A549 (cell line): ENCODE results near the gene ECI1. TPM values are rescaled to one million over a fixed set of nuclear protein-coding genes. Genes with fewer than 3 reads are reported as not detected.
"Not testable (repeated sequence)": the region's sequence is repeated elsewhere in the genome, so short reads cannot be mapped to it uniquely, and the experiment has no call there.

Experiments
- ATAC-seq, 2 experiments: fragments of 200-7000 bp in 1 of 2; fragments of >200 bp in 1 of 2; cut with Nextera tagmentation in 1 of 2; cut with Tn5 transposase in 1 of 2; 3 replicates each; pipeline versions ENCODE4 v1.8.0 to v1.9.1; 2018 to 2020; ENCODE audit warnings: mild to moderate bottlenecking in 1 of 2, moderate library complexity in 1 of 2
- CTCF ChIA-PET: fragments of 300-600 bp; sonication (Branson Sonifier 250); formaldehyde crosslinking; extraction: SDS; loops from one replicate; lab custom pipeline; 2021; ENCODE audit warnings: antibody characterized with exemption, inconsistent platforms; lab: Yijun Ruan, JAX
- POLR2A ChIA-PET: fragments of 350-600 bp; formaldehyde crosslinking; extraction: SDS; loops from one replicate; lab custom pipeline; 2021; ENCODE audit warnings: antibody characterized with exemption, inconsistent platforms; lab: Yijun Ruan, JAX
- DNase-seq, 2 experiments: peaks; one replicate each; pipeline versions ENCODE4 v3.0.0 to v3.0.0-alpha.2; 2011 to 2016; ENCODE audit warnings: low read depth in 1 of 2, low spot score in 1 of 2
- FAIRE-seq: peaks from 2 replicates; lab custom pipeline; 2011; peaks lifted over from hg19 to GRCh38; lab: Jason Lieb, UNC
- H3K27ac ChIP-seq, 2 experiments: fragments of >200 bp; sonication (Bioruptor Twin); formaldehyde crosslinking; 3 replicates each; pipeline ENCODE4 v1.5.1; 2016 to 2017
- H3K4me1 ChIP-seq: fragments of >200 bp; sonication (Bioruptor Twin); formaldehyde crosslinking; 3 replicates; pipeline ENCODE4 v1.6.1; 2016
- H3K4me2 ChIP-seq: fragments of >200 bp; sonication (Bioruptor Twin); formaldehyde crosslinking; 3 replicates; pipeline ENCODE4 v1.6.1; 2016
- H3K4me3 ChIP-seq: fragments of >200 bp; sonication (Bioruptor Twin); formaldehyde crosslinking; 3 replicates; pipeline ENCODE4 v1.5.1; 2016
- H3K9me3 ChIP-seq: fragments of >200 bp; sonication (Bioruptor Twin); formaldehyde crosslinking; 3 replicates; pipeline ENCODE4 v1.6.1; 2016
- BCL3 ChIP-seq: fragments of >200 bp; sonication (Bioruptor Twin); formaldehyde crosslinking; IDR thresholded peaks from 3 replicates; pipeline ENCODE4 v1.6.1; 2016
- CHD4 ChIP-seq: fragments of 200-600 bp; sonication (generic); IDR thresholded peaks from 2 replicates; pipeline ENCODE4 v1.6.1; 2016; ENCODE audit warnings: antibody characterized with exemption, mild to moderate bottlenecking, borderline replicate concordance
- EHF ChIP-seq: fragments of 250-450 bp; sonication (Bioruptor Pico); IDR thresholded peaks from 2 replicates; pipeline ENCODE4 v1.5.0; 2020; ENCODE audit warnings: mild to moderate bottlenecking
- MAFK ChIP-seq: fragments of 450-650 bp; IDR thresholded peaks from 2 replicates; pipeline ENCODE4 v1.6.1; 2014; ENCODE audit not compliant: partially characterized antibody
- NFE2L2 ChIP-seq: fragments of 150-350 bp; conservative IDR thresholded peaks from 2 replicates; pipeline ENCODE4 v1.6.1; 2014; ENCODE audit warnings: low read length
- PHF8 ChIP-seq: fragments of 200-600 bp; sonication (generic); IDR thresholded peaks from 2 replicates; pipeline ENCODE4 v1.6.1; 2016; ENCODE audit warnings: low read depth, mild to moderate bottlenecking, antibody characterized with exemption, moderate library complexity, borderline replicate concordance
- POLR2AphosphoS2 ChIP-seq: conservative IDR thresholded peaks from 2 replicates; pipeline ENCODE4 v1.6.1; 2012; ENCODE audit warnings: low read length, improper control_type of control experiment, inconsistent platforms
- RAD21 ChIP-seq, 2 experiments: fragments of >200 bp in 1 of 2; sonication (Bioruptor Twin) in 1 of 2; formaldehyde crosslinking in 1 of 2; IDR thresholded peaks in 1 of 2; conservative IDR thresholded peaks in 1 of 2; 2 replicates in 1 of 2; 3 replicates in 1 of 2; pipeline ENCODE4 v1.6.1; 2012 to 2018; ENCODE audit warnings: inconsistent platforms in 1 of 2
- RARB ChIP-seq: fragments of 250-450 bp; sonication (Bioruptor Pico); IDR thresholded peaks from 2 replicates; pipeline ENCODE4 v1.8.0; 2021; ENCODE audit warnings: mild to moderate bottlenecking, moderate library complexity
- RCOR1 ChIP-seq: fragments of 150-350 bp; IDR thresholded peaks from 2 replicates; pipeline ENCODE4 v1.6.1; 2014; ENCODE audit warnings: antibody characterized with exemption, low read length, low read depth
- RFX5 ChIP-seq: fragments of 450-650 bp; IDR thresholded peaks from 2 replicates; pipeline ENCODE4 v1.7.1; 2014; ENCODE audit warnings: antibody characterized with exemption, mild to moderate bottlenecking, moderate library complexity
- SMC3 ChIP-seq: fragments of >200 bp; sonication (Bioruptor Twin); formaldehyde crosslinking; IDR thresholded peaks from 3 replicates; pipeline ENCODE4 v1.6.1; 2018; ENCODE audit warnings: inconsistent platforms
- TP53 ChIP-seq: fragments of 250-450 bp; sonication (Bioruptor Pico); IDR thresholded peaks from 2 replicates; pipeline ENCODE4 v1.5.0; 2021; ENCODE audit warnings: mild to moderate bottlenecking, moderate library complexity
- ZFP36 ChIP-seq: fragments of 450-650 bp; IDR thresholded peaks from 2 replicates; pipeline ENCODE4 v1.6.1; 2014; ENCODE audit warnings: borderline replicate concordance; ENCODE audit not compliant: partially characterized antibody
- ZNF302 ChIP-seq: fragments of 250-450 bp; sonication (Bioruptor Pico); IDR thresholded peaks from 2 replicates; pipeline ENCODE4 v1.9.0; 2021; ENCODE audit warnings: inconsistent platforms, mild to moderate bottlenecking, moderate library complexity
- WGBS: methylation state at CpG from one replicate; pipeline ENCODE4 v1.1.6; 2017; ENCODE audit errors: missing lambda C conversion rate; 5-methylcytosine and 5-hydroxymethylcytosine counted together
- polyA plus RNA-seq, 4 experiments: library from polyadenylated mRNA; depleted of rRNA in 3 of 4; stranded (reverse); fragments of >200 nt; fragmentation: RNase III in 1 of 4; extraction: RNeasy Plus Mini Kit Qiagen cat#74134 plus additional on column Dnase treatment in 1 of 4; gene quantifications; 2 replicates in 3 of 4; 3 replicates in 1 of 4; pipeline ENCODE4 v1.2.3, GENCODE V29; 2011 to 2017
- TF ChIP-seq, protein P1 (sequence below): fragments of >200 bp; sonication (Bioruptor Twin); formaldehyde crosslinking; IDR thresholded peaks from 3 replicates; pipeline ENCODE4 v1.5.1; 2016

The ECI1 gene
- polyA plus RNA-seq, 2 of the 4 experiments (the other 2 are of a cell fraction), result 41.5 to 47.9 TPM

GRCh38 chr16:2244301-2244700 lies 7.1 kb downstream of the ECI1 start:
- DNase-seq, result no peak
- CTCF ChIA-PET, result interaction anchor here (1.0 kb wide), 1 partner anchor 257 kb away, joined by 3 read pairs; no protein-coding TSS in a partner anchor
- H3K4me3 ChIP-seq, result no peak overlapping the region
- H3K4me2 ChIP-seq, result no peak overlapping the region
- no peaks in the 10 kb centered on the region for H3K4me1 ChIP-seq
- no peak overlapping the region for H3K27ac ChIP-seq
- POLR2A ChIA-PET, result no interaction called here
- no peaks in the 10 kb centered on the region for H3K9me3 ChIP-seq
- ATAC-seq, result peak; percentile 36 to 56; a peak in 5 of 6 replicates
- FAIRE-seq, result no peak
- TF ChIP-seq RAD21 (conservative IDR thresholded peaks at IDR 0.05 in 1 of 2, IDR thresholded peaks at IDR 0.05 in 1 of 2) (no peak), ZNF302 (no peak), RFX5 (no peak), ZFP36 (no peak), RARB (CRISPR knock-in tag) (no peak), SMC3 (no peak), NFE2L2 (no peak), EHF (CRISPR knock-in tag) (no peak), RCOR1 (no peak), BCL3 (no peak), CHD4 (no peak)
- 87% methylated on average over 15 of the region's 17 CpGs for WGBS

DNA sequence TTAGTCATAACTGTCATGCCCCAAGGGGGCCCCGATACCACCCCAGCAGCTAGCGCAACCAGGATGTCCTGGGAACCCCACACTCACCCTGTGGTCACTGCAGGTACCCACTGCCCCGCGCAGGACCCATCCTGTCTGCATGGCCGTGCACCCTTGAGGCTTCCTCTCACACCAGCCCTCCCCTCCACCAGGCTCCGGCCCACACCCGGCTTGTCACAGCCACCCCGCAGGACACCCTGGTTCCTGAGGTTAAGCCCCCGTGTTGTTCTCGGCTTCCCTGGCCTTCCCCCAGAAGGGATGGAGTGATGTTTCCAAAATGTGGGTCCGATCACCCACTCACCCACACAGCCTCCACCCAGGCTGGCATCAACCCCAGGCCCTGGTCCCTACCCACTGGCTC lies 7.6 kb downstream of the ECI1 start:
- ATAC-seq (peak in 1 of 2 experiments; percentile 11; a peak in 3 of 6 replicates), FAIRE-seq (no peak), DNase-seq (no peak)
- ChIA-PET POLR2A (interaction anchor here (1.3 kb wide), 1 partner anchor 8 kb away, joined by 4 read pairs; the partner anchor contains the start of gene ECI1), CTCF (interaction anchor here (1.0 kb wide), 1 partner anchor 258 kb away, joined by 3 read pairs; no protein-coding TSS in a partner anchor)
- no peaks in the 10 kb centered on the region for H3K4me1 ChIP-seq
- 94% methylated on average over 11 of the region's 11 CpGs for WGBS
- H3K27ac ChIP-seq, result no peak overlapping the region
- no peaks in the 10 kb centered on the region for H3K9me3 ChIP-seq
- TF ChIP-seq PHF8 (no peak), POLR2AphosphoS2 (peak; percentile 18; the same call in 1 of the 2 replicates)
- H3K4me3 ChIP-seq, result no peak overlapping the region
- H3K4me2 ChIP-seq, result no peak overlapping the region

GRCh38 chr16:2243031-2243528 lies 8.3 kb downstream of the ECI1 start:
- no peak for FAIRE-seq
- Histone ChIP-seq H3K4me3 (no peak overlapping the region), H3K9me3 (no peaks in the 10 kb centered on the region), H3K4me1 (no peaks in the 10 kb centered on the region), H3K27ac (no peak overlapping the region), H3K4me2 (no peak overlapping the region)
- peak; percentile 41 to 70 for DNase-seq
- peak; percentile 38 to 63 for ATAC-seq
- TF ChIP-seq, protein P1, sequence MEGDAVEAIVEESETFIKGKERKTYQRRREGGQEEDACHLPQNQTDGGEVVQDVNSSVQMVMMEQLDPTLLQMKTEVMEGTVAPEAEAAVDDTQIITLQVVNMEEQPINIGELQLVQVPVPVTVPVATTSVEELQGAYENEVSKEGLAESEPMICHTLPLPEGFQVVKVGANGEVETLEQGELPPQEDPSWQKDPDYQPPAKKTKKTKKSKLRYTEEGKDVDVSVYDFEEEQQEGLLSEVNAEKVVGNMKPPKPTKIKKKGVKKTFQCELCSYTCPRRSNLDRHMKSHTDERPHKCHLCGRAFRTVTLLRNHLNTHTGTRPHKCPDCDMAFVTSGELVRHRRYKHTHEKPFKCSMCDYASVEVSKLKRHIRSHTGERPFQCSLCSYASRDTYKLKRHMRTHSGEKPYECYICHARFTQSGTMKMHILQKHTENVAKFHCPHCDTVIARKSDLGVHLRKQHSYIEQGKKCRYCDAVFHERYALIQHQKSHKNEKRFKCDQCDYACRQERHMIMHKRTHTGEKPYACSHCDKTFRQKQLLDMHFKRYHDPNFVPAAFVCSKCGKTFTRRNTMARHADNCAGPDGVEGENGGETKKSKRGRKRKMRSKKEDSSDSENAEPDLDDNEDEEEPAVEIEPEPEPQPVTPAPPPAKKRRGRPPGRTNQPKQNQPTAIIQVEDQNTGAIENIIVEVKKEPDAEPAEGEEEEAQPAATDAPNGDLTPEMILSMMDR, result no peak
- peak in 1 of 2 experiments; percentile 23; a peak in 1 of 5 replicates for TF ChIP-seq RAD21 (conservative IDR thresholded peaks at IDR 0.05 in 1 of 2, IDR thresholded peaks at IDR 0.05 in 1 of 2)
- ChIA-PET POLR2A (interaction anchor here (1.3 kb wide), 1 partner anchor 8 kb away, joined by 4 read pairs; the partner anchor contains the start of gene ECI1), CTCF (interaction anchor here (0.6 to 1.9 kb wide), 6 partner anchors 9 to 42 kb away, joined by 3 to 7 read pairs (median 3); partner anchors contain the start of gene ECI1)
- WGBS, result 83% methylated on average over 8 of the region's 19 CpGs

DNA sequence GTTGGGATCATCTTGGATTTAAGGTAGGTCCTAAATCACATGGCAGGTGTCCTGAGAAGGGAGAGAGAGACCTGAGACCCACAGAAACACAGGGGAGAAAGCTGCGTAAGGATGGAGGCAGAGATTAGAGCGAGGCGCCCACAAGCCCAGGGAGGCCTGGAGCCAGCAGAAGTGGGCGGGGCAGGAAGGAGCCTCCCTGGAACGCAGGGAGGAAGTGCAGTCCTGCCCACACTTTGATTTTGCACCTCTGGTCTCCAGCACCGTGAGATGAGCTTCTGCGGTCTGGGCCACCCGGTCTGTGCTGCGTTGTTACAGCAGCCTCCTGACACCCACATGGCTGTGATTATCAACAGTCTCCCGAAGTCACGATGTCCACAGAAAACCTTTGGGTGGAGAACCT lies 8.8 kb downstream of the ECI1 start:
- no peaks in the 10 kb centered on the region for H3K9me3 ChIP-seq
- TF ChIP-seq MAFK (no peak), RARB (CRISPR knock-in tag) (no peak), TP53 (CRISPR knock-in tag) (no peak)
- CTCF ChIA-PET, result interaction anchor here (0.6 to 1.9 kb wide), 7 partner anchors 9 to 48 kb away, joined by 3 to 7 read pairs (median 3); partner anchors contain the start of gene ECI1
- no peak overlapping the region for H3K4me3 ChIP-seq
- H3K4me2 ChIP-seq, result no peak overlapping the region
- WGBS, result 90% methylated on average over 11 of the region's 11 CpGs
- H3K27ac ChIP-seq, result no peak overlapping the region
- DNase-seq, result no peak
- POLR2A ChIA-PET, result interaction anchor here (1.3 kb wide), 1 partner anchor 9 kb away, joined by 4 read pairs; the partner anchor contains the start of gene ECI1
- ATAC-seq, result no peak
- H3K4me1 ChIP-seq, result no peaks in the 10 kb centered on the region
- no peak for FAIRE-seq

GRCh38 chr16:2240331-2240730 lies 11.1 kb downstream of the ECI1 start:
- H3K27ac ChIP-seq, ATAC-seq, POLR2A ChIA-PET, H3K4me3 ChIP-seq, H3K9me3 ChIP-seq, H3K4me1 ChIP-seq, DNase-seq, H3K4me2 ChIP-seq, FAIRE-seq, CTCF ChIA-PET: not testable (repeated sequence)
- 71% methylated on average over 9 of the region's 9 CpGs for WGBS
